ENCODE measurements around the gene KCNAB2.

The KCNAB2 gene

DNA sequence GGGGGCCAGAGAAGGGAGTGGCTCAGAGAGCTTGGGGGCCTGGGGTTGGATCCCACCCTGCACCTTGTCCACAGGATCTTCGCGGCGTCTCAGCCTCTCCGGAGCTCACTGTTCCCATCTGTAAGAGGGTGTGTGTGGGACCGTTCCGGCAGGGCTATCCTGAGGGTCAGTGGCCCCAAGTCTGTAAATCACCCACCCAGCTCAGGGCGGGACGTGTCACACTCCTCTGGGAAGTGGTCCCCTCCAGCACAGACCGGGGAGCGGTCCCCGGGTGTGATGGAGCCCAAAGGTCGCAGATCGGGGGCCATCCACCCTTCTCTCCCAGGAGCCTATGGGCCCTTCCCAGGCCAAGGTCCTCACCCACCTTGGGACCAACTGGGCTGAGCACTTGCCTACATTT lies 40.0 kb downstream of the KCNAB2 start:
- no peak for DNase-seq

DNA sequence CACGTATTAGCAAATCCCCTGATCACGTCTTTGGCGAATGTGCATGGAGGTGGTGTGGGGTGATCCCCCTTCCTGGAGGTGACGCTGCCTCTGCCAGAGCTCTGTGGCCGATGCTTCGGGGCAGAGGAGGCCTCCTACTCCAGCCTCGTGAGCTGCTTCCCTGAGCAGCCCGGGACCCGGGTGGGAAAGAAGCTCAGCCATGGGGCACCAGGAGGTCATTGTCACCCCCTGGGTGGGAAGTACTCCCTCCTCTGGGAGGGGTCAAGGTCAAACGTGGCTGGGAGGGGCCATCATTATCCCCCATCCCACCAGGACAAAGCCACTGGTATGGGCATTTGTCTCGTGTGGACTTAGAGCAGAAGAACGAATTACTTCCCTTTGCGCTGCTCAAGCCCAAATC lies 40.7 kb downstream of the KCNAB2 start:
- DNase-seq, result no peak

DNA sequence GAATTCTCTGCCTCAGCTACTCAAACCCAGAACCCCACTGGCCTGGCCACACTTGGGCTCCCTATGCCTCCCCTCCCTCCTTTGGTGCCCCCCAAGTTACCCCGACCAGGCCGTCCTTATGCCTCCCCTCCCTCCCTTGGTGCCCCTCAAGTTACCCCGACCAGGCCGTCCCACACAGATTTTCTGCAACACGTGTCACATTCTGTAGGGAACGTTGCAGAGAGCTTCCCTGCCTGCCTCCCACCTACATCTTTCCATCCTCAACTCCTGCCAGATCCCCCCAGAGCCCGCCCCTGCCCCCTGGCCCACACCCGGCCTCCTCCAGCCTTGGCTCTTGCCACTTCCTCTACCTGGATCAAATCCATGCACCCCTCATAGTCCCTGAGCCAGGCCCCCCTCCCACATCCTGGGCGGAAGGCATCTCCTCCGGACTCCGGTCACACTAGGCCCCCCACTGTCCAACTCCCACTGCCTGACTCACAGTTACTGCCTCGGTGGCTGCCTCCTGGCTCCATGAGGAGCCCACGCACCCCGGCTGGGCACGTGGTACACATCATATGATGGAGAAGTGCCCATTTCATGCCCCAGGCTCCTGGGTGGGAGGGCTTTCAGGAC lies 41.2 kb downstream of the KCNAB2 start:
- DNase-seq, result no peak

DNA sequence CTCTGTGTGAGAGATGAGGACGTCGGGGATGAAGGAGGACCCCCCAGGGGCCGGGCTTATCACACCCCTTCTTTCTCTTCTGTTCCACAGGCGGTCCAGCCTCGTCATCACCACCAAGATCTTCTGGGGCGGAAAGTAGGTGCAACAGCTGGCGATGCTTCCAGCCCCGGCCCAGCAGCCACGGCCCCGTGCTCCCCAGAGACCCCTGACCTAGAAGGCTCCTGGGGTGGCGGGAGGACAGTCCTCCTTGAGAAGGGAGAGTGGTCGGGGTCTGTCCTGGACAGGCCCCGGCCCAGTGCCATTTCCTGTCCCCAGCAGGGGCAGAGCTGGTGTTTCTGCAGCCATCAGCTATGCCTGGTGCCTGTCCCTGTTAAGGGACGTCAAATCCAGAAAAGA lies 41.7 kb downstream of the KCNAB2 start:
- DNase-seq, result no peak

DNA sequence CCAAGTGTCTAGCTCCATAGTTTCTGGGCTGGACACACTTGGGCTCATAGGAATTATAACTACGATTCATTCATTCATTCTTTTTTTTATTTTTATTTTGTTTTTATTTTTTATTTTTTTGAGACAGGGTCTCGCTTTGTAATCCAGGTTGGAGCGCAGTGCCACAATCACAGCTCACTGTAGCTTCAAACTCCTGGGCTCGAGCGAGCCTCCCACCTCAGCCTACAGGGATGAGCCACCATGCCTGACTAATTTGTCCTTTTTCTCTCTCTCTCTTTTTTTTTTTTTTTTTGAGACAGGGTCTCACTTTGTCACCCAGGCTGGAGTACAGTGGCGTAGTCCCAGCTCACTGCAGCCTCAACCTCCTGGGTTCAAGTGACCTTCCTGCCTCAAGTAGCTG lies 42.3 kb downstream of the KCNAB2 start:
- DNase-seq, result no peak

DNA sequence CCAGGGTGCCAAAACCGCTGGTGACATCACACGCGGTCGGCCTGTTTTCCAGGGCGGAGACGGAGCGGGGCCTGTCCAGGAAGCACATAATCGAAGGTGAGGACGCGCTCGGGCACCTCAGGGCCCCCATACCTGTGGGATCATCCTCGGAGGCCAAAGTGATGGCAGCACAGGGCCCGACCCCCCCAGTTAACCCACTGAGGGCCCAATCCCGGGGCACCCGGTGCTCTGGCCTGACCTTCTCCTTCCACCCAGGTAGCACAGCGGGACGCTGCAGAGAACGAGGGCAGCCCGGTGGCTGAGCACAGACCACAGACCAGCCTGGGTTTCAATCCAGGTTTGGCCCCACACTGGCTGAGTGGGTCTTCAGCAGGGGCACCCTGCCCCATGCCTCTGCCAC lies 43.3 kb downstream of the KCNAB2 start:
- DNase-seq, result no peak

DNA sequence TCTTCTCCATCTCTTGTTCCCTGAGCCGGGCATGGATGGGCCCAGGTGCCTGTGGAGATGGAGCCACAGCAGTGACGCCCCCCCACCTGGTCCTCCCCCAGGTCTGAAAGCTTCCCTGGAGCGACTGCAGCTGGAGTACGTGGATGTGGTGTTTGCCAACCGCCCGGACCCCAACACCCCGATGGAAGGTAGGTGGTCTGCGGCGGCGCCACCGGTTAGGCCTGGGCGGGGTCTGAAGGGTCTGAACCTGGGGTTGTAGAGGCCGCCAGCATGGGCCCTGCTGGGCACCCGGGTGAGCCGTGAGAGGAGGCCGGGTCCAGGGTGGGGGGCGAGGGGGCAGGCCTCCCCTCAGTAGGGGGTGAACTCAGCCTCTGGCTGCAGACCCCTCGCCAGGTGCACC lies 44.6 kb downstream of the KCNAB2 start:
- DNase-seq, result no peak

DNA sequence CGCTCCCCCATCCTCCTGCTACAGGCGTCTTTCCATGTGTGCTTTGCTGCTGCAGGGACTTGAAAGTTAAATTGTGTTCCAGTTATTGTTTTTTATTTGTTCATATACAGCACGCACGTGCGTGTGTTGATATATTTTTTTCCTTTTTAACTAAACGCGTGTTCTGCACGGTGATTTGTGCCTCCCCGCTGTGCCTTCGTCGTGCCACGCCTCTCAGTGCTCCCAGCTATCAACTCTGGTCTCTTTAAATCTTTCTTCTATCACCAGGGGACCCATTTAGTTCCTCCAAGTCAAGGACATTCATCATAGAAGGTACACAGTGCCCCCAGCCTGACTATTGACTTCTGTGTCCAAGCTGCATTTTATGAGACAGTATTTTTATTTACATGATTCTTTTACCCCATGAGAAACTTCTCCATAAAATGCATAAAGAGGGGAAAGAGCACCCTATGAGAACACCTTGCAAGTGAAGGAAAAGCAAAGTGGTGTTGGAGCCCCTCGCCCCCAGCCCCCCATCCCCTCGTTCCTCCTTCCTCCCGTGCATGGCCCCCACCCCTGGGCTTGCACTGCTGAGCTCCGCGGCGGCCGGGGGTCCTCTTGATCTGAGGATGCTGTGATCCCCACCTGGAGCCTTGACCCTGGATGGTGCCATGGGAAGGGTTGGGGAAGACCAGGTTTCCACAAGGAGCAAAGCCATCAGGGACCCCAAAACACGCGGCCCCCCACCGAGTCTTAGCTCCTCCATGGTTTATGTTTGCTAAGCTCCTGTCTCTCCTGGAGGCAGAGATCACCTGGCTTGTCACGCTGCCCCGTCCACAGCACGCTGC lies 45.5 kb downstream of the KCNAB2 start:
- no peak for DNase-seq

DNA sequence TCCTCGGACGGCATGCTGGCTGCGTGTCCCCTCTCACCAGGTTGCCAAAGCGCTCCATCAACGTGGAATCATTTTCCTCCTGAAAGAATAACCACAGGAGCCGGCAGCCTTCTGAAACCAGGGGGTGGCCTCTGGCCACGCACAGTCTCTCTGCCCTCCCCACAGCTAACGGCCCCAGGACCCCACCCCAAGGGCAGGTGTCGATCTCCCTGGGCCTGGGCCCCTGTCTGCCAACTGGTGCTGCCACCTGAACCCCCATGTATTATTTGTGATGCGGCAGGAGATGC lies 46.1 kb downstream of the KCNAB2 start:
- no peak for DNase-seq

DNA sequence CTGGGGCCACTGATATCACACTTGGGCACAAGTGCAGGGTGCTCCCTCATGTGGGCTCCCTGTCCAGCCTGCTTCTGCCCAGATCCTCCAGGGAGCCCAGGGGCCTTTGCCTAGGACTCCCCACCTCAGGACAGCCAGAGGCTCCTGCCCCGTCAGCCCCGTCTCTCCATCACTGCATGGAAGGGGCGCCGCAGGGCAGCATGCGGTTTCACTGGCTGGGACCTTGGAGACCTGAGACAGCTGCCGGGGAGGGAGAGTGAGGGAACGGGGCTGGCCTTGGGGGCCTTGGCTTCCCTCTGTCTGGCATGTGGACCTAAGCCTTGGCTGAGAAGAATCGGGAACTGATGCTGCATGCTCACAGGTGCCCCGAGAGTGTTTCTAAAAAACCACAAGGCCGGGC lies 46.5 kb downstream of the KCNAB2 start:
- DNase-seq, result no peak

DNA sequence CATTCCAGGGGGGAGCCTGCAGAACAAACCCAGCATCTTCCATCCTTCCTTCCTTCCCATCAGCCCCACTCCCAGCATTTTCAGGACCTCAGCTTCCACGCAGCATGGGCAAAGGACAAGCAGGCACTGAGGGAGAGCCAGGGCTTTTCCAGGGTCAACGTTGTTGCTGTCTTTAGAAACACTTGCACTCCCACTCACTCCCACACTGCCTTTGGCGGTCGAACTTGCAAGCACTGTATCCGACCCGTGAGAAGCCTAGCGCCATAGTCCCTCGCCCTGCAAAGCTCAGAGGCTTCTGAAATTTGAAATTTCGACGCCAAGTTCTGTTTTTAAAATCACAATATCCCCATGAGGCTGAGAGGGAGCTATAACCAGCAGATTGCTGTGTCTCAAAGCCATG lies 47.4 kb downstream of the KCNAB2 start:
- DNase-seq, result no peak

DNA sequence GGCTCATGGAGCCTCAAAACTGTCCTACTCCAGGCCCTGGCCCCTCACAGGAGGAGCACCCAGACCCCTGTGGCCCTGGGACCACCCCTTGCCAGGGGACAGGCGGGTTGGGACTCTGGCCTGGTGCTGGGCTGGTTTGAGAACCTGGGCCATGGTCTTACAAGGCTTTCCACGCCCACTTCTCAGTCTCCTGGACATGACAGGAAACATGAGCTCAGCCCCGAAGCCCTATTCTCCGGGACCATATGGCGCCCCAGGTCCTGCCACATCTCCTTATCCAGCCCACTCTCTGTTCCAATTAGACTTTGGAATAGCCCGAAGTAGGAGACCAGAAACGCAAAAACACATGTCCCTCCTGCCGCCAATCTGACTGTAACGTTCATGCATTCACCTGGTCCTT lies 47.9 kb downstream of the KCNAB2 start:
- DNase-seq, result no peak

DNA sequence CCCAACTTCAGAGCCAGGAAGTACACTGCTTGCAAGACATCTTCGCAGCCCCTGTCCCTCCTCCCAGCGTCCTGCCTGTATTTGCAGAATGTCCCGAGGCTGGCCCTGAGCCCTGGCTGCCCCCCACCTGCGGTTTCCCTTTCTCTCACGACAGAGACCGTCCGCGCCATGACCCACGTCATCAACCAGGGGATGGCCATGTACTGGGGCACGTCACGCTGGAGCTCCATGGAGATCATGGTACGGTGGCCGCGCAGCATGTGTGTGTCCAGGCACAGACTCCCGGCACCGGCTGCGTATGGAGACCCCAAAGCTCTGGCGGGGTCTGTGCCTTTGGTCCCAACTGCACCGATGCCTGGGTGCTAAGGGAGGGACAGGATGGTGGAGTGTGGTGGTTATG lies 48.6 kb downstream of the KCNAB2 start:
- no peak for DNase-seq

DNA sequence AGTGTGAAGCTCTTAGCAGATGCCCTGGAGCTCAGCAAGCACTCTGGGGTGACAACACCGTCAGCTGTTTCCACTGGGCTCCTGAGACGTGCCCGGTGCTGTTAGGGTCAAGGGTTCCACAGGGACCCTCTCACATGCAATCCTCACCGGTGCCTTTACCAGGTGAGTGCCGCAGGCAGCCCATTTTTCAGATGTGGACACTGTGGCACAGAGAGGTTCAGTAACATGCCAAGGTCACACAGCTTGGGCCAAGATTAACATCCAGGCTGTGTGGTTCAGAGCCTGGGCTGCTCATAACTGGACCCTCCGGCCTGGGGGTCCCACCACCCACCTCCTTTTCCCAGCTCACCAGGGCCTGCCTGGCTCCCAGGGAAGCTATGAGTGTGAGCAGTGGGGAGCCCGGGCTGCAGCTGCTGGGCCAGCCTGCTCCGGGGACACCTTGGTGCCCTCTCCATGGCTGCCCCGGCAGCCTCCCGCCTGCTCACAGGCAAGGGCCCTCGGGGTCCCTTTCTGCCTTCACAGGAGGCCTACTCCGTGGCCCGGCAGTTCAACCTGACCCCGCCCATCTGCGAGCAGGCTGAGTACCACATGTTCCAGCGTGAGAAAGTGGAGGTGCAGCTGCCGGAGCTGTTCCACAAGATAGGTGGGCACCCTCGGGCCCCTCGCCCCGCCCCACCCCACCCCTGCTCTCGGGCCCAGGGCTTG lies 49.3 kb downstream of the KCNAB2 start:
- no peak for DNase-seq

DNA sequence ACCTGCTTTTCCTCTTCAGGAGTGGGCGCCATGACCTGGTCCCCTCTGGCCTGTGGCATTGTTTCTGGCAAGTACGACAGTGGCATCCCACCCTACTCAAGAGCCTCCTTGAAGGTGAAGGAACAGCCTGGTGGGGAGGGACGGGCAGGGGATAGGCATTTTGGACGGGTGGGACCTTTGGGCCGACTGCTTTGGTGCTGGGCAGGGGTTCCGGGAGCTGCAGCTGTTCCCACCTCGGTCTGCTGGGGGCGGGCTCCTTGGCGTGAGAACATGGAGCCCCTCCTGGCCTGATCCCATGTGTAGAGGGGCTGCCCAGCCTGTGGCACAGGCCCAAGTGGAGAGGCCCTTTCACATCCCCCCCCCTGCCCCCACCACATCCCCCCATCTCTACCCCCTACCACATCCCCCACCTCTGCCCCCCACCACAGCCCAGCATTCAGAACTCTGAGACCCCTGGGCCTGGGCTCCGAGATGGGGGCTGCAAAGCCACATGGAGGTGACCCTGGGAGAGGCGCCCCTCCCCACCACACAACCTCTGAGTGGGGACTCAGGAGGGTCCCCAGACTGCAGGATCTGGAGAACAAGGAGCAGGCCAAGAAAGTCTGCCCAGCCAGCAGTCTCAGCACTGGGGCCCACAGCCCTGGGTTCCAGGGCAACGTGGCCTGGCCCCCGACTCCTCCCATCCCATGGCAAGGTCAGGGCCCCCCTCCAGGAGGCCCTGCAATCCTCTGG lies 50.0 kb downstream of the KCNAB2 start:
- DNase-seq, result no peak

DNA sequence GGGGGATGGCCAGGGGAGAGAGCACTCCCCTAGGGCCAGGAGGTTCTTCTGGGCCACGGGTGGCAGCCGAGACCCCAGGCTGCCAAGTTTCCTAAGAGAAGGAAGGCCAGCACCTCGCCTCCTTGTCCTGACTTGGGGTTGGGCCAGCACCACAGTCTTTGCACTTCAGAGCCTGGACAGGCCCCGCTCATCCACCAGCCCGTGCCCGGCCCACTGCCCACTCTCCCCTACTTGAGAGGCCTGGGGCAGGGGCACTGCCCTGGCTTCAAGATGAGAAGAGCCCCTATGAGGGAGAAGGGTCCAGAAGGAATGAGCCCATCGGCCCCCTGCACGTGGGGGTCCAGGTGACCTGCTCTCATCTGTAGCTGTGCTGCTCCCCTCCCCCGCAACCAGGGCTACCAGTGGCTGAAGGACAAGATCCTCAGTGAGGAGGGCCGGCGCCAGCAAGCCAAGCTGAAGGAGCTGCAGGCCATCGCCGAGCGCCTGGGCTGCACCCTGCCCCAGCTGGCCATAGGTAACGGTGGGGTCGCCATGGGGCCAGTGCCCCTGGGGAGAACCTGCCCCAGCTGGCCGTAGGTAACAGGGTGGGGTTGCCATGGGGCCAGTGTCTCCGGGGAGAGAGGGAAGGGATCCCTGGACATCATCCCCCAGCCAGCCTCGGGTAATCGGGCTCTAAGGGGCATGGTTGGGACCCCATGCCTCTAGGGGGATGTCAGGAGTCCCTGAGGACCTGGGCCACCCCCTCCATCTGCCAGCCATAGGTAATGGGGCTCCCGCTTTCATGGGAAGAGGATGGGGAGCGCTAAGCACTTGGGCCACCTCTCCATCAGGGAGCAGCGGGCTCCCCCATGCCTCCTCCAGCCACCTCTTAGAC lies 50.8 kb downstream of the KCNAB2 start:
- no peak for DNase-seq

DNA sequence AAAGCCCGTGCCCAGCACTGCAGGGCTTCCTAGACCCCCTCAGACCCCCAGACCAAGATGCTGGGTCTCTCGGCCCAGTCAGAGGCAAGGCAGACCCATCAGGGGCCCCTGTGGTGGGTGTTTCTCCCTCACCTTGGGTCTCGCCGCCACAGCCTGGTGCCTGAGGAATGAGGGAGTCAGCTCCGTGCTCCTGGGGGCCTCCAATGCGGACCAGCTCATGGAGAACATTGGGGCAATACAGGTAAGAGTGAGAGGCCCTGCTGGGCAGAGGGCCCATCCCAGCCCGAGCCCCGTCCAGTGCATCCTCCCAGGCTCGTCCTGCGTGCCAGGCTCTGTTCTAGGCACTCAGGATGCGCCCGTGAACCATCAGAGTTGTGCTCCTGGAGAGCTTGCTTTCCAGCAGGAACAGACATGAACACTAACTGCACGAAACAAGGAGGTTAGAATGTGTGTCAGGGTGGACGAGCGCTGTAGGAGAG lies 51.5 kb downstream of the KCNAB2 start:
- DNase-seq, result no peak

DNA sequence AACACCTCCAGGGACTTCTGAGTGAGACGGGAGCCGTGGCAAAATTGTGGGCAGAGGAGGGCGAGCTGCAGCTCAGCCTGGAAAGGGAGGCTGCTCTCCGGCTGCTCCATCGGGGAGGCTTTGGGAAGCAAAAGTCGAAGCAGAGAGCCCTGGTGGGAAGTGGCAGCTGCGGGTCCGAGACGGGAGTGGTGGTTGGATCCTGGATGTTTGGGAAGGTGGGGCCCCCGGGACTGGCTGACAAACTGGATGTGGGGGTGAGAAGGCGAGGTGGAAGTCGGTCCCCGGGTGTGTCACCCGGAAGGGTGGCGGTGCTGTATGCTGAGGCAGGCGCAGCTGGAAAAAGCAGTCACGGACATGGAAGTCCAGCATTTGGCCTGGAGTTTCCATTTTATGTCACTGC lies 52.1 kb downstream of the KCNAB2 start:
- no peak for DNase-seq

DNA sequence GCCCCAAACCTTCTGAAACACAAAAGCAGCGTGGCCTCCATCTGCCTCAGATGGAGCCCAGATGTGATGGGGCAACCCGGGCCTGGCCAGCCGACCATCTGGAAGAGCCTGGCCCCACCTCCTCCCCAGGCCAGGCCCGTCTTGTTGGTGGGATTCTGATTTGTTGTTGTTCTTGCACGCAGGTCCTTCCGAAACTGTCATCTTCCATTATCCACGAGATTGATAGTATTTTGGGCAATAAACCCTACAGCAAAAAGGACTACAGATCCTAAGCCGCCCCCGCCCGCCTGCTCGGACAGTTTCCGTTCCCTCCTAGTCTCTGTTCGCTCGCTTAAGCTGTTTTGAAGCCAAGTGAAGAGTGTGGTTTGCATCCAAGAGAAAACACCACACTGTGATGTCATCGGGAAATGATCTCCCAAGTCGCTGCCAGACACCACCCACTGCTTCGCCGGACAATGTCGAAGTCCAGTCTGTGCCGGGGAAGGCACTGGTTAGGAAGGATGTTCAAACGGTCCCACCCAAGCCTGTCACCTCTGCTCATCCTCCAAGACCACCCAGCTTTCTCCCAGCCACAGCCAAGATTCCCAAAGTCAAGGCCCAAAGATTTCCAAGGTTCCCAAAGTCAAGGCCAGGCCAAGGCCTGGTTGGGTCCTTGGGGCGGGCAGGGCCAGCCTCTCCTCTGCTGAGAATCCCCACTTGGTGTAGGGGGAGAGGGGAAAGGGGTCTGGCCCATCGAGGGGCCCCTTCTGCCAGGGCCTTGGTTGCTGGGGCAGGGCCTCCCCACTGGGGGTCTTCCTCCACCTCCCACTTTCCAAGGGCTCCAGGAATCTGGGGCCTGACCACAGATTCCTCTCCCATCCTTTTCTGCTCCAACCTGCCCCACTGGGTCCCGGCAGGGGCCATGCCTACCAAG lies 52.9 kb downstream of the KCNAB2 start:
- peak; percentile 17 for DNase-seq

DNA sequence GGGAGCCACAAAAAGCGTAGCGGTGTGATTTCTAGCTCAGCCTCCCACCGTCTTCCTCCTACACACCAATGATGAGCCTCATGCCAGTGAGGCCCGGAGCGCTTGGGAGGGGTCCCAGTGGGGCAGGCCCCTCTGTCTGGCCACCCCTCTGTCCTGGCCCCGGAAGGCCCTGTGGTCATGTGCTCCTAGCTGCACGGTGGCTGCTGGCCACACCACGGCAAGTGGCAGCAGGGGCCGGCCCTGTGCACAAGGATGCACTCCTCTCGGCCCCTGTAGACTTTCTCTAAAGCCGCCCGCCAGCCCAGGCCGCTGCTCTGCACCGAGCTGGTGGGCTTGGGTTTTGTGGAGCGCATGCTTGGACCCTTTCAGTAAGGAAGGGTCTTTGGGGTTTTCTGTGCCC lies 53.6 kb downstream of the KCNAB2 start:
- DNase-seq, result no peak
